NCI-H187 treated with DMSO at 0.1 percent for 48 hours (cell line): Measurements from ENCODE around the gene ABCB9.
"Not testable (repeated sequence)": the region's sequence is repeated elsewhere in the genome, so short reads cannot be mapped to it uniquely, and the experiment has no call there.

Source experiments
- DNase-seq: peaks from one replicate; lab custom pipeline; 2025; lab: John Stamatoyannopoulos, UW

ABCB9 gene

GRCh38 chr12:122963941-122964265, 2.4 kb downstream of the ABCB9 start:
- no peak for DNase-seq

DNA sequence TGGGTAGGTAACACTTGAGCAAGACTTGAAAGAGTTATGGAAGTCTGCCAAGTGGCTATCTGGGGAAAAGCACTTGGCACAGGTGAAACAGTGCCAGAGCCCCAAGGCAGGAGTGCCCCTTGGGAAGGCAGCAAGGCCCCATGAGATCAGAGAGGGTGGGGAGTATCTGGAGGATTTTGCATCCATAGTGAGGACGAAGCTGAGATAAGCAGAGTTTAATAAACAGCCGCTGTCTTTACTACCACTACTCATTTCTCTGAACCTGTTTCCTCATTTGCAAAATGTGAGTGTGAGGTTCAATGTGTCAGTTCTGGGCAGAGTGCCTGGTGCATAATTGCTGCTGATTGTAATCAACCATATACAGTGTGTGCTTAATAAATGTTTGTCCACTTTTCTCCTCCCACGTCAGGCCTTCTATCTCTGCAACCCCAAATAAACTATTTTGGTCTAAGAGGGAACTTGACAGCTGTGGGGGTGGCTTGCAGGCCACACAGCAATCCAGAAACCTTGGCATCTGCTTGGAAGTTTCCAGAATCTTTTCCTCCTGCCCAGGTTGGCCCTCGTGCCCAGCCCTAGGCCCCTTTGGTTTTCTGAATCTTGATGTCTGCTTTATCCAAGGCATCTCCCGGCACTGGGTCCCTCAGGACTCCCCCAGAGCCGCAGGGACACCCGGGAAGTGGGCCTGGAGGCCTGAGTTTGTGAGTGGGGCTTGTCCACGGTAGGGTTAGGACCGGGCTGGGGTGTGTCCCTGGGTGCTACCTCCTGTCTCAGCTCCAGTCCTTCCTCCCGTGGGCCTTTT, 4.5 kb downstream of the ABCB9 start:
- DNase-seq, result no peak

GRCh38 chr12:122960193-122960569, 6.1 kb downstream of the ABCB9 start:
- no peak for DNase-seq

DNA sequence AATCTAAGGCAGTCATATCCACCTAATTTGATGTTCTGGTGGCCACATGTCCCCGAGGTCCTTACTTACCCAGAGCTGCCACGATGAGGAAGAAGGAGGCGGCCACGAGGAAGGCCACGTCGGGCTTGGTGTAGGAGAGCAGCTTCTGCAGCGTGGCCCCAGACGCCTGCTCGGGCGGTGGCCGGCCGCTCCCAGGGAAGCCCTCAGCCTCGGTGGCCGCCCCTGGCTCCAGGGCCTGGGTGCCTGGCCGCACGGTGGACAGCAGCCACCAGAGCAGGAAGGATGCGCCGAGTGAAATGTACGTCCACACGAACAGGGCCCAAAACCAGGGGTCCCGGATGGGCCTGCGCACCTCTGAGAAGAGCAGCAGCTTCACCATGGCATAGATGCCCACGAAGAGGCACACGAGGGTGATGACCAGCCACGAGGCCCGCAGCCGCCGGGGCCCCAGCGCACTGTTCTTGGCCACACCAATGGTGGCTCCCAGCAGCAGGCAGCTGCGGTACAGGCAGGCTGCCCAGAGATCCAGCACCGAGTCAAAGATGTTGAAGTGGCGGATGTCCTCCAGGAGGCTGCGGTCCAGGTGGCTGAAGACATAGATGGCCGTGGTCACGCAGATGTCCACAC, 6.6 kb downstream of the ABCB9 start:
- no peak for DNase-seq

GRCh38 chr12:122958198-122958888, 7.9 kb downstream of the ABCB9 start:
- DNase-seq, result no peak

DNA sequence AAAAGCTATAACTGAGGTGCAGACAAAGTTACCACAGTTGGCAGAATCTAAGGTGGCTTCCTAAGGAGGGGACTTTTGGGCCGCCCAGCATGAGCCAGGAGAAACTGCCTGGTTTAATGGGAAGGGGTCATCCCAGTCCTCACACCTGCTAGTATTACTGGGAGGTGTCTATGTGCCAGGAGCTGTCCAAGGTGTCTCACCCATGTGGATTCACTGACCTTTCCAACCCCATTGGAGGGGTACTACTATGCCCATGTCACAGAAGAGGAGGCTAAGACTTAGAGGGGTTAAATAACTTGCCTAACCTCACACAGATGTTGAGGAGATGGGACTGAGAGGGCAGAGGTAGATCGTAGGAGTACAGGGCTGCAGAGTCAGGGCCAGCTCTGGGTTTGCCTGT, 10.2 kb downstream of the ABCB9 start:
- no peak for DNase-seq

- DNase-seq, result no peak
Observed at GRCh38 chr12:122955156-122955555, 11.1 kb downstream of the ABCB9 start.

- DNase-seq, result no peak
Observed at GRCh38 chr12:122951979-122952892, 14.0 kb downstream of the ABCB9 start.

DNA sequence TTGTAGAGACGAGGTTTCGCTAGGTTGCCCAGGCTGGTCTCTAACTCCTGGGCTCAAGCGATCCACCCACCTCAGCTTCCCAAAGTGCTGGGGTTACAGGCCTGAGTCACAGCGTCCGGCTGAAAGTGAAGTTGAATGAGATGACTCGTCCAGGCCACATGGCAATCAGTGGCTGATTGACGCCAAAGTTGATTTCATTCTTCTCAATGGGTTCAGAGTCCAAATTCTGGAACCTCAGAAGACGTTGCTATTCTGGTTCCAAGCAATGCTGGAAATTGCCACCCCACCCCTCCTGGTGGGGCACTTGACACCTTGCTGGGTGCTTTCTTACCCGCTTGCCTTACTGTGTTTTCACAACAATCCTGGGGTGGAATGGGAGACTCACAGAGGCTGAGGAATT, 14.9 kb downstream of the ABCB9 start:
- DNase-seq, result no peak

DNA sequence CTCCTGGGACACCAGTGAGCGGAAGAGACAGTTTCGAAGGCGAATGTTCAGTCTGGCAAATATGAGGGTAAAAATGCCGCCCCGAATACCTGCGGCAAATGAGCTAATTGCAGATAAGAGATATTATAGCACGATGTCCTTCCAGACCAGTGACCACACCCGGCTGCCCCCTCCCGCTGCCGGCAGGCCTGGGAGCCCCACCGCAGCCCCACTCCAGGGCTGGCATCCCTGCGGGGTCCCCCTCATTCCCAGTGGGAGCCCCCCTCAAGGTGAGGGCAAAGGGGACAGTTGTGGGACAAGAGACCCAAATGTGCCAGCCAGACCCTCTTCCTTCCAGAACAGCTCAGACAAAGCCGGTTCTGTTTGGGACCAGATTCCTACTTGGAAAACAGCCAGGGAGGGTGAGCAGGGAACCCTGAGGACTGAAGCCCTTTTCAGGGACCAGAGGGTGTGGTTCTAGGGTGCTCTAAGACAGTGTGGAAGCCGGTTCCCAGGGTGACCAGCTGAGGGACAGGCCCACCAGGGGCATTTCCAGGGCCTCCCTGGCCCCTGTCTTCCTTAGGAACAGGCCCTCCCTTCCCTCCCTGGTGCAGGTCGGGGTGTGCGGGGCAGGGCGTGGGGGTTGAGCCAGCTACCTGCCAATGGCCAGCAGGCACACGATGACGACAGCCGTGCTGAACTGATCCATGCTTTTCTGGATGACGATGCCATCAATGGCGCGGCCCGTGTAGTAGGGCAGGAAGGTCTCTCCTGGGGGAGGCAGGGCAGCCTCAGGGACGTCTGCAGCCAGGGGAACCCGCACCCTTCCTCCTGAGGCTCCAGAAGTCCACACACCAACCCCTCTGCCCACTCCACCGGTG, 16.2 kb downstream of the ABCB9 start:
- DNase-seq, result no peak

DNA sequence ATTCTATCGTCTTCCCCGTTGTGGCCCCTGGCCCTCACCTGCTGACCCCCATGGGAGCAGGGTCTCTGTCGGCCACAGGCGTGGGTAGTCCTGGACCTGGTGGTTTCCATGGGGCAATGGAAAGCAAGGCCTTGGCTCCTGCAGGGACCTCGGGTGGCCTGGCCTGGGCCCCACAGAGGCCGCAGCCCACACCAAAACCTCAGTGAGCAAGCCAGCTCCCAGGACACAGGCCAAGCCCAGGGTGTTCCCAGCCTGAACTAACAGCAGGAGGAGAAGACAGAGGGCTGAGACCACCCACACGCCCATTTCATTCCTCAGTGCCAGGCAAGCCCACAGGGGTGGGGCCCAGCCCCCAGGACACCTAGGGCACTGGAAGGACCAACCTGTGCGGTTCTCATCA, 16.9 kb downstream of the ABCB9 start:
- DNase-seq, result no peak

- DNase-seq, result no peak
Observed at GRCh38 chr12:122948605-122949004, 17.7 kb downstream of the ABCB9 start.

DNA sequence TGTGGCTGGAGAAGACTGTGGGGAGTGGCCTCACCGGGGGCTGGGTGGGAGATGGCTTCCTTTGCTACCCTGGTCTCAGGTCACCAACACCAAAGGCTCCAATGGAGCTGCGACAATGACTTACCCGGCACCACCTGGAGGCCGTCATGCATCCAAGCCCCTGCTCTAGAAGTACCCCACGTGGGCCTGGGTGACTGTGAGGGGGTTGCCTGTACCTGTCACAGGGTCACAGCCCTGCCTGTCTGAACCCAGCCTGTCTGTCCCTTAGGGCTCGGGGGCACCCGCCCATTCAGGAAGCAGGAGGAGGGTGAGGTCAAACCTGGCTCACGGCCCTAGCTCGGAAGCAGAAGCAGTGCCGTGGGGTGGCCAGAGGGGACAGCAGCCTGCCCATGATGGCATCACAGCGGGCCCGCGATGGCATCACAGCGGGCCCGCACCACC, 18.9 kb downstream of the ABCB9 start:
- DNase-seq, result no peak

- DNase-seq, result no peak
Observed at GRCh38 chr12:122946690-122947341, 19.4 kb downstream of the ABCB9 start.

GRCh38 chr12:122944605-122945592, 21.4 kb downstream of the ABCB9 start:
- DNase-seq, result no peak

- DNase-seq, result no peak
Observed at GRCh38 chr12:122943196-122943595, 23.1 kb downstream of the ABCB9 start.

- no peak for DNase-seq
Observed at GRCh38 chr12:122942637-122943036, 23.6 kb downstream of the ABCB9 start.

- not testable (repeated sequence) for DNase-seq
Observed at GRCh38 chr12:122941351-122941750, 24.9 kb downstream of the ABCB9 start.

GRCh38 chr12:122939125-122939524, 27.1 kb downstream of the ABCB9 start:
- DNase-seq, result no peak
